Right atrium auricular region (tissue), 2 donors: ENCODE results near the gene KHNYN. TPM values are rescaled to one million over a fixed set of nuclear protein-coding genes. Genes with fewer than 3 reads are reported as not detected.

Experiments
- DNase-seq: peaks from one replicate; pipeline ENCODE4 v3.0.0-alpha.2; 2019; ENCODE audit warnings: low spot score
- H3K27ac ChIP-seq, 2 donors: fragments of 200-600 bp; sonication (generic); 1 replicate in 1 of 2; 2 replicates in 1 of 2; pipeline ENCODE4 v1.5.1; 2016 to 2019
- H3K27me3 ChIP-seq, 2 donors: fragments of 200-600 bp; sonication (generic); one replicate each; pipeline versions ENCODE4 v1.5.1 to v1.6.0; 2017 to 2019
- H3K36me3 ChIP-seq: fragments of 200-600 bp; sonication (generic); one replicate; pipeline ENCODE4 v1.5.1; 2016
- H3K4me1 ChIP-seq, 2 donors: fragments of 200-600 bp; sonication (generic); one replicate each; pipeline versions ENCODE4 v1.5.1 to v1.6.0; 2017 to 2019
- H3K4me3 ChIP-seq, 2 donors: fragments of 200-600 bp; sonication (generic); 1 replicate in 1 of 2; 2 replicates in 1 of 2; pipeline ENCODE4 v1.5.1; 2017 to 2019; ENCODE audit warnings: mild to moderate bottlenecking in 1 of 2, moderate library complexity in 1 of 2
- H3K9me3 ChIP-seq, 2 donors: fragments of 200-600 bp; sonication (generic); one replicate each; pipeline ENCODE4 v1.5.1; 2019
- CTCF ChIP-seq, 2 donors: fragments of 200-600 bp; sonication (generic); IDR thresholded peaks; one replicate each; pipeline ENCODE4 v1.5.1; 2019; ENCODE audit warnings: antibody characterized with exemption in 2 of 2
- total RNA-seq, 2 donors: library from RNA; depleted of rRNA; stranded (reverse); fragments of >200 nt; gene quantifications; one replicate each; pipeline ENCODE4 v1.1.0, GENCODE V29; 2016

Gene KHNYN
- total RNA-seq, 2 donors from 2014 or later: 16.3 to 23.0 TPM

GRCh38 chr14:24430143-24430681 lies 458 bp downstream of the KHNYN start:
- Histone ChIP-seq H3K4me3 (peak overlapping the region; percentile 67 to 76), H3K4me1 (peaks cover 0 to 44% of the 10 kb centered on the region in 2 donors)
- TF ChIP-seq CTCF (IDR thresholded peaks at IDR 0.05): no peak

GRCh38 chr14:24430682-24431568 lies 1.2 kb downstream of the KHNYN start:
- no peaks in the 10 kb centered on the region for H3K9me3 ChIP-seq
- peaks cover 22% of the 10 kb centered on the region for H3K36me3 ChIP-seq
- peak; percentile 61 for DNase-seq
- H3K27ac ChIP-seq: peak overlapping the region; percentile 93 to 96
- H3K4me3 ChIP-seq: peak overlapping the region; percentile 67 to 76
- H3K27me3 ChIP-seq: no peaks in the 10 kb centered on the region
- TF ChIP-seq CTCF (IDR thresholded peaks at IDR 0.05): no peak
- peaks cover 0 to 39% of the 10 kb centered on the region in 2 donors for H3K4me1 ChIP-seq

More at GRCh38 chr14:24430143-24430681, 458 bp downstream of the KHNYN start:
- Histone ChIP-seq H3K36me3 (peaks cover 20% of the 10 kb centered on the region), H3K27me3 (no peaks in the 10 kb centered on the region), H3K9me3 (no peaks in the 10 kb centered on the region), H3K27ac (peak overlapping the region; percentile 93 to 96)
- peak; percentile 86 for DNase-seq

GRCh38 chr14:24431569-24432258 lies 2.0 kb downstream of the KHNYN start:
- no peaks in the 10 kb centered on the region for H3K27me3 ChIP-seq
- H3K9me3 ChIP-seq: no peaks in the 10 kb centered on the region
- H3K36me3 ChIP-seq: peaks cover 30% of the 10 kb centered on the region
- peaks cover 0 to 42% of the 10 kb centered on the region in 2 donors for H3K4me1 ChIP-seq
- peak; percentile 81 to 91 for TF ChIP-seq CTCF (IDR thresholded peaks at IDR 0.05)
- H3K27ac ChIP-seq: peak overlapping the region; percentile 93 to 96
- peak overlapping the region; percentile 67 to 76 for H3K4me3 ChIP-seq
- peak; percentile 90 for DNase-seq

- Histone ChIP-seq H3K27me3 (no peaks in the 10 kb centered on the region), H3K27ac (peak overlapping the region; percentile 93 to 96), H3K9me3 (no peaks in the 10 kb centered on the region), H3K36me3 (peaks cover 38% of the 10 kb centered on the region), H3K4me3 (peak overlapping the region in 1 of 2 donors; percentile 2), H3K4me1 (peaks cover 0 to 50% of the 10 kb centered on the region in 2 donors)
- TF ChIP-seq CTCF (IDR thresholded peaks at IDR 0.05): no peak
- peak; percentile 57 for DNase-seq
Observed at GRCh38 chr14:24432259-24433131, 2.7 kb downstream of the KHNYN start.

- Histone ChIP-seq H3K4me1 (peaks cover 0 to 52% of the 10 kb centered on the region in 2 donors), H3K27ac (no peak overlapping the region), H3K9me3 (no peaks in the 10 kb centered on the region), H3K36me3 (peaks cover 53% of the 10 kb centered on the region), H3K27me3 (no peaks in the 10 kb centered on the region), H3K4me3 (no peak overlapping the region)
- no peak for TF ChIP-seq CTCF (IDR thresholded peaks at IDR 0.05)
- DNase-seq: no peak
Observed at GRCh38 chr14:24434036-24434435, 4.3 kb downstream of the KHNYN start.
